Ectodermal cell (in vitro differentiated cells): ENCODE results near the gene LINGO3.
"Not testable (repeated sequence)": the region's sequence is repeated elsewhere in the genome, so short reads cannot be mapped to it uniquely, and the experiment has no call there.

Experiments used
- H3K27ac ChIP-seq: 2 replicates; pipeline ENCODE4 v1.7.0; 2013; ENCODE audit warnings: mild to moderate bottlenecking, low read depth, low read length; ENCODE audit not compliant: insufficient read depth, poor library complexity, severe bottlenecking
- H3K27me3 ChIP-seq: 2 replicates; pipeline ENCODE4 v1.7.0; 2013; ENCODE audit warnings: mild to moderate bottlenecking, low read length; ENCODE audit not compliant: insufficient read depth, control insufficient read depth, poor library complexity, severe bottlenecking
- H3K36me3 ChIP-seq: one replicate; pipeline ENCODE4 v1.7.0; 2013; ENCODE audit warnings: low read length; ENCODE audit not compliant: control insufficient read depth, insufficient read depth
- H3K4me1 ChIP-seq: one replicate; pipeline ENCODE4 v1.7.0; 2013; ENCODE audit warnings: low read length; ENCODE audit not compliant: control insufficient read depth, insufficient read depth
- H3K4me3 ChIP-seq: 2 replicates; pipeline ENCODE4 v1.7.0; 2013; ENCODE audit warnings: low read depth, low read length, control low read depth; ENCODE audit not compliant: insufficient read depth
- H3K9me3 ChIP-seq: 2 replicates; pipeline ENCODE4 v1.7.0; 2013; ENCODE audit warnings: mild to moderate bottlenecking, low read length, moderate library complexity; ENCODE audit not compliant: control insufficient read depth
- WGBS, 2 experiments: methylation state at CpG; one replicate each; pipeline ENCODE4 v1.1.7; 2013; ENCODE audit warnings: missing lambda C conversion rate in 2 of 2; 5-methylcytosine and 5-hydroxymethylcytosine counted together

The LINGO3 gene

GRCh38 chr19:2288818-2289713 lies 18.9 kb downstream of the LINGO3 start:
- Histone ChIP-seq H3K4me1 (peaks cover 5% of the 10 kb centered on the region), H3K4me3 (no peak overlapping the region), H3K27me3 (peaks cover 92% of the 10 kb centered on the region), H3K9me3 (no peaks in the 10 kb centered on the region), H3K36me3 (no peaks in the 10 kb centered on the region), H3K27ac (no peak overlapping the region)
- 74 to 75% methylated on average over 28 of the region's 28 CpGs for WGBS, 2 experiments

GRCh38 chr19:2288338-2288817 lies 19.6 kb downstream of the LINGO3 start:
- H3K27me3 ChIP-seq: peaks cover 86% of the 10 kb centered on the region
- 89 to 91% methylated on average over 17 of the region's 17 CpGs for WGBS, 2 experiments
- peaks cover 5% of the 10 kb centered on the region for H3K4me1 ChIP-seq
- H3K27ac ChIP-seq: no peak overlapping the region
- H3K36me3 ChIP-seq: no peaks in the 10 kb centered on the region
- H3K4me3 ChIP-seq: no peak overlapping the region
- no peaks in the 10 kb centered on the region for H3K9me3 ChIP-seq

GRCh38 chr19:2287585-2288337 lies 20.2 kb downstream of the LINGO3 start:
- H3K27ac ChIP-seq: no peak overlapping the region
- H3K36me3 ChIP-seq: no peaks in the 10 kb centered on the region

GRCh38 chr19:2286402-2287140 lies 21.4 kb downstream of the LINGO3 start:
- peaks cover 86% of the 10 kb centered on the region for H3K27me3 ChIP-seq
- H3K36me3 ChIP-seq: no peaks in the 10 kb centered on the region
- peaks cover 15% of the 10 kb centered on the region for H3K4me1 ChIP-seq
- WGBS, 2 experiments: 88 to 89% methylated on average over 20 of the region's 20 CpGs
- H3K27ac ChIP-seq: no peak overlapping the region
- no peaks in the 10 kb centered on the region for H3K9me3 ChIP-seq
- no peak overlapping the region for H3K4me3 ChIP-seq

More at GRCh38 chr19:2287585-2288337, 20.2 kb downstream of the LINGO3 start:
- 86 to 88% methylated on average over 13 of the region's 13 CpGs for WGBS, 2 experiments
- Histone ChIP-seq H3K4me3 (no peak overlapping the region), H3K4me1 (peaks cover 5% of the 10 kb centered on the region), H3K9me3 (no peaks in the 10 kb centered on the region), H3K27me3 (peaks cover 86% of the 10 kb centered on the region)

- WGBS, 2 experiments: 90 to 93% methylated on average over 8 of the region's 8 CpGs
- no peak overlapping the region for H3K27ac ChIP-seq
- H3K4me1 ChIP-seq: peaks cover 10% of the 10 kb centered on the region
- H3K36me3 ChIP-seq: no peaks in the 10 kb centered on the region
- H3K27me3 ChIP-seq: peaks cover 61% of the 10 kb centered on the region
- H3K9me3 ChIP-seq: no peaks in the 10 kb centered on the region
- H3K4me3 ChIP-seq: no peak overlapping the region
Measured at GRCh38 chr19:2283835-2284507, 24.0 kb downstream of the LINGO3 start.

- WGBS, 2 experiments: 63 to 64% methylated on average over 11 of the region's 11 CpGs
- Histone ChIP-seq H3K4me1 (peaks cover 10% of the 10 kb centered on the region), H3K9me3 (no peaks in the 10 kb centered on the region), H3K36me3 (no peaks in the 10 kb centered on the region), H3K27me3 (peaks cover 50% of the 10 kb centered on the region), H3K4me3 (no peak overlapping the region), H3K27ac (no peak overlapping the region)
Measured at GRCh38 chr19:2282862-2283237, 25.1 kb downstream of the LINGO3 start.

- no peak within 1 kb of the TSS for H3K27ac ChIP-seq
- H3K4me1 ChIP-seq: peaks cover 10% of the 10 kb centered on the region
- no peaks in the 10 kb centered on the region for H3K9me3 ChIP-seq
- 5 to 8% methylated on average over 41 of the region's 41 CpGs for WGBS, 2 experiments
- peaks cover 44% of the 10 kb centered on the region for H3K27me3 ChIP-seq
- no peaks in the 10 kb centered on the region for H3K36me3 ChIP-seq
- H3K4me3 ChIP-seq: no peak within 1 kb of the TSS
Measured at GRCh38 chr19:2282062-2282861, 25.7 kb downstream of the LINGO3 start, which contains the start of gene PEAK3. Gene PEAK3 (minus strand): TSS chr19:2282175. CDS start chr19:2280931, 1,244 bp downstream.

- H3K4me3 ChIP-seq, H3K4me1 ChIP-seq, H3K36me3 ChIP-seq, H3K9me3 ChIP-seq, H3K27ac ChIP-seq: not testable (repeated sequence)
- peaks cover 36% of the 10 kb centered on the region for H3K27me3 ChIP-seq
- WGBS, 2 experiments: 31 to 35% methylated on average over 15 to 16 of the region's 16 CpGs
Measured at GRCh38 chr19:2281265-2282061, 26.5 kb downstream of the LINGO3 start.
